K562 treated with DMSO at 1 percent for 4 hours (cell line): ENCODE data around the gene PPP4R3B. TPM values are rescaled to one million over a fixed set of nuclear protein-coding genes. Genes with fewer than 3 reads are reported as not detected.

Source experiments
- total RNA-seq: library from RNA; unstranded; fragments of 300-600 nt; gene quantifications from 2 replicates; pipeline ENCODE4 v1.2.3, GENCODE V29; 2022; ENCODE audit not compliant: insufficient read depth

PPP4R3B gene
- total RNA-seq, result 22.6 and 30.2 TPM in 2 replicates

GRCh38 chr2:55617175-55618024, at the start of gene PPP4R3B:
Gene PPP4R3B, minus strand, starts transcription at chr2:55617622. Its CDS starts 337 bp downstream, at chr2:55617285.

Other genes starting within 250 kb of the PPP4R3B start
- gene CCDC88A, start 197.8 kb downstream of the PPP4R3B start, total RNA-seq, result 23.0 and 27.6 TPM in 2 replicates
- 21.1 and 24.2 TPM in 2 replicates for gene CFAP36, start 97.9 kb downstream of the PPP4R3B start, total RNA-seq
- 8.5 and 11.2 TPM in 2 replicates for gene PNPT1, start 76.2 kb upstream of the PPP4R3B start, total RNA-seq